D721Med (cell line): ENCODE data around the gene PTK6.
"Not testable (repeated sequence)": the region's sequence is repeated elsewhere in the genome, so short reads cannot be mapped to it uniquely, and the experiment has no call there.

Source experiments
- DNase-seq: peaks from one replicate; pipeline ENCODE4 v3.0.0; 2011; ENCODE audit warnings: low spot score; ENCODE audit not compliant: insufficient read length
- FAIRE-seq: peaks from 2 replicates; lab custom pipeline; 2011; peaks lifted over from hg19 to GRCh38; lab: Jason Lieb, UNC
- TF ChIP-seq, protein P1 (sequence below): IDR thresholded peaks from 2 replicates; pipeline ENCODE4 v1.5.1; 2012; ENCODE audit warnings: mild to moderate bottlenecking, control low read depth; ENCODE audit not compliant: insufficient read depth; ENCODE audit errors: missing control alignments

The PTK6 gene

DNA sequence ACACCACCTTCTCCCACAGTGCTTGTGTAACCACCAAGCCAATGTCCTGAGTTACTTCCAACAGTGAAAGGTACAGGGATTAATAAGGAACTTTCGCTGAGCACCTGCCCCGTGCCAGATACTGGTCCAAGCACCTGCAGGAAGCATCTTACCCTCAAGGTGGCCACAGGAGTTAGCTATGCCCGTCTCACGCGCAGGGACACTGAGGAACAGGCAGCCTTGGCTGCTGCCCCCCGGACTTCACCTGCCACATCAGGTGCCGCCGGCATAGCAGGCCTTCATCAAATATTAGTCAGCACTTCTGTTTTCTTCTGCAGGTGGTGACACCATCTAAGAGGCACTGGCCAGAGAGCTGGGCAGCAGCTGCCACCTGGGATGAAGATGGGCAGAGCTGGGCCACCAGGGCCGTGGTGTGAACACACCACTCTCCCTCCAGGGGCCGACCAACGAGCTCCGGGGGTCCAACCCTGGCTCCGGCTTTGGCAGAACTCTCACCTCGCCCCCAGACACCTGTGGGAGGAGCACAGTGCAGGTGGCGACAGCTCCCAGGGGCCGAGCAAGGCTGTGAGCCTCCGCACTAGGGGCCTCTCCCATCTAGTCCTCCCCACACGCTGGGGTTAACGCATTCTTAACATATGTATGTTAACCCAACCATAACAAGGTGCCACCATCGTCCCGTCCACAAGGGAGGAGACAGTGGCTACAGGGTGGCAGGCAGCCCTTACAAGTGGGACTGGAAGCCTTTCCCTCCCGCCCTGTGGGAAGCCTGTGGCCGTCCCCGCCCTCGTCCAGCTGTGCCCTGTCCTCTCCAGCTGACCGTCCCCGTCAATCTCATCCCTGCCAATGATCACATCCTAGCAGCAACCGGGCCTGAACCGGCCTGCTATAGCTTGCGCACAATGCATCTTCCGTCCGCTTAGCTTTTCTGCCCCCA lies 19.5 kb downstream of the PTK6 start:
- no peak for DNase-seq
- TF ChIP-seq, protein P1, sequence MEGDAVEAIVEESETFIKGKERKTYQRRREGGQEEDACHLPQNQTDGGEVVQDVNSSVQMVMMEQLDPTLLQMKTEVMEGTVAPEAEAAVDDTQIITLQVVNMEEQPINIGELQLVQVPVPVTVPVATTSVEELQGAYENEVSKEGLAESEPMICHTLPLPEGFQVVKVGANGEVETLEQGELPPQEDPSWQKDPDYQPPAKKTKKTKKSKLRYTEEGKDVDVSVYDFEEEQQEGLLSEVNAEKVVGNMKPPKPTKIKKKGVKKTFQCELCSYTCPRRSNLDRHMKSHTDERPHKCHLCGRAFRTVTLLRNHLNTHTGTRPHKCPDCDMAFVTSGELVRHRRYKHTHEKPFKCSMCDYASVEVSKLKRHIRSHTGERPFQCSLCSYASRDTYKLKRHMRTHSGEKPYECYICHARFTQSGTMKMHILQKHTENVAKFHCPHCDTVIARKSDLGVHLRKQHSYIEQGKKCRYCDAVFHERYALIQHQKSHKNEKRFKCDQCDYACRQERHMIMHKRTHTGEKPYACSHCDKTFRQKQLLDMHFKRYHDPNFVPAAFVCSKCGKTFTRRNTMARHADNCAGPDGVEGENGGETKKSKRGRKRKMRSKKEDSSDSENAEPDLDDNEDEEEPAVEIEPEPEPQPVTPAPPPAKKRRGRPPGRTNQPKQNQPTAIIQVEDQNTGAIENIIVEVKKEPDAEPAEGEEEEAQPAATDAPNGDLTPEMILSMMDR: no peak
- no peak for FAIRE-seq

DNA sequence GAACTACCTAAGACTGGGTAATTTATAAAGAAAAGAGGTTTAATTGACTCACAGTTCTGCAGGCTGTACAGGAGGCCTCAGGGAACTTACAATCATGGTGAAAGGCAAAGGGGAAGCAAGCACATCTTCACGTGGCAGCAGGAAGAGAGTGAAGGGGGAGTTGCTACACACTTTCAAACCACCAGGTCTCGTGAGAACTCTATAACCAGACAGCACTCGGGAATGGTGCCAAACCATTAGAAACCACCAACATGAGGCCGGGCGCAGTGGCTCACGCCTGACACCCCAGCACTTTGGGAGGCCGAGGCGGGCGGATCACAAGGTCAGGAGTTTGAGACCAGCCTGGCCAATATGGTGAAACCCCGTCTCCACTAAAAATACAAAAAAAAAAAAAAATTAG lies 22.7 kb downstream of the PTK6 start:
- not testable (repeated sequence) for DNase-seq, FAIRE-seq

DNA sequence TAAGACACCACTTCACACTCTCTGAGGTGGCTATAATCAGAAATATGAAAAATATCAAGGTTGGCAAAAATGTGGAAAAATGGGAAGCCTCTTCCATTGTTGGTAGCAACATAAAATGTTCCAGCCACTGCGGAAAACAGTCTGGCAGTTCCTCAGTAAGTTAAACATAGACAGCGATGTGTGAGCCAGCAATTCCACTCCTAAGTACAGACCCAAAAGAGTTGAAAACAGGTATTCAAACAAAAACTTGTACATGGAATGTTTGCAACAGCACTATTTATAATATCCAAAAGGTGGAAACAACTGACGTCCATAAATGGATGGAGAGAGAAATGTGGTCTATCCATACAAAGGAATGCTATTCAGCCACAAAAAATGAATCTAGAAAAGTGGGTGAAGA lies 24.0 kb downstream of the PTK6 start:
- DNase-seq (no peak), FAIRE-seq (no peak)
- TF ChIP-seq, protein P1: no peak

DNA sequence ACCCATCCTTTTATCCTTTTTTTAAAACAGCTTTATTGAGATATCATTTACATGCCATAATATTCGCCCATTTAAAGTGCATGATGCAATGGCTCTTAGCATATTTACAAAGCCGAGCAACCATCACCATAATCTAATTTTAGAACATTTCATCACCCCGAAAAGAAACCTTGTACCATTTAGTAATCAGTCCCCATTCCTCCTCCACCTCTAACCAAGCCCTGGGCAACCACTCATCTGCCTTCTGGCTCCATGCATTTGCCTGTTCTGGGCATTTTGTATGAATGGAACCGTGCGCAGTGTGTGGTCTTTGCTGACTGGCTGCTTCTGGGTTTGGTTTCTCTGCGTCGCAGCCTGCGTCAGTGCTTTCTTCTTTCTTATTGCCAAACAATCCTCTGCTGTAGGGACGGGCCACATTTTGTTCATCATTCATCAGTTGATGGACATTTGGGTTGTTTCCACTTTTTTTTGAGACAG lies 28.1 kb downstream of the PTK6 start:
- FAIRE-seq: no peak
- DNase-seq: no peak
- TF ChIP-seq, protein P1: no peak

DNA sequence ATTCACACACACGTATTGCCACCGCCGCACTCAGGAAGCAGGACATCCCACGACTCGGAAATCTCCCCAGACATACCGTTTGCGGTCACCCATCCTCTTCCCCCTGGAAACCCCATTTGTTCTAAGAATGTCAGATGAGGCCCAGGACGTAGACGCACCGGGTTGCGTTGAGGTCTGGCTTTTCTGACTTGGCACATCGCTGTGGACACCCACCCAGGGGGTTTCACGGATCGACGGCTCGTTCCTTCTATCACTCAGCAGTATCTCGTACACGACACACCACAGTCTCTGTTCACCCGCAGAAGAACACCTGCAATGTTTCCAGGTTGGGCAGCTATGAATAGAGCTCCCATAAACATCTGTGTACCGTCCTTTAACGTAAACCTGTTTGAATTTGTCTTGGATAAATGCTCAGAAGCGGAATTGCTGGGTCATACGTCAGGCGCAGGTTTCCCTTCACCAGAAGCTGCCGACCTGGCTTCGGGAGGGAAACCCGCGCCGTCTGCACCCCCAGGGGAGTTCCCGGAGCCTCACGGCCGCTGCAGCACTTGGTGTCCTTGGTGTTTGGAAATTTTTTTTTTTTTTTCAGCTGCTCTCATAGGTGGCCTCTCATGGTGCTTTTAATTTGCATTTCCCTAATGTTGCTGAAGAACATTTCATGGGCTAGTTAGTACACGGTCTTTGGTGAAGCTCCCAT lies 29.0 kb downstream of the PTK6 start:
- TF ChIP-seq, protein P1: no peak
- DNase-seq (no peak), FAIRE-seq (no peak)

DNA sequence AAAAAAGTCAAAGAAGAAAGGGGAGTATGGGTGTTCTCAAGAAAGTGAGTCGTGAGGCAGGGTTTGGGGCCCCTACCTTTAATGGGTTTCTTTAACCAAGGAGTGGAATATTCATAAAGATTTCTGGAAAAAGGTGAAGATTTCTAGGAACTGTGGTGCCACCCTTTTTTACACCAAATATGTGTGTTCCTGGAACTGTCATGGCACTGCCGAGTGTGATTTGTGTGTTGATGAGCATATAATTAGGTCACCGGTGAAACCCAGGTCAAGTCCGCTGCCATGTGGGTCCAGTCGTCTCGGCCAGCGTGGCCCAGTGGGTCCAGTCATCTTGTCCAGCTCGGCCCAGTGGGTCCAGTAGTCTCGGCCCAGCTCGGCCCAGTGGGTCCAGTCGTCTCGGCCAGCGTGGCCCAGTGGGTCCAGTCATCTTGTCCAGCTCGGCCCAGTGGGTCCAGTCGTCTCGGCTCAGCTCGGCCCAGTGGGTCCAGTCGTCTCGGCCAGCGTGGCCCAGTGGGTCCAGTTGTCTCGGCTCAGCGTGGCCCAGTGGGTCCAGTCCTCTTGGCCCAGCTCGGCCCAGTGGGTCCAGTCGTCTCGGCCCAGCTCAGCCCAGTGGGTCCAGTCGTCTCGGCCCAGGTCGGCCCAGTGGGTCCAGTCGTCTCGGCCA lies 30.0 kb downstream of the PTK6 start:
- DNase-seq (no peak), FAIRE-seq (no peak)
- TF ChIP-seq, protein P1: no peak

DNA sequence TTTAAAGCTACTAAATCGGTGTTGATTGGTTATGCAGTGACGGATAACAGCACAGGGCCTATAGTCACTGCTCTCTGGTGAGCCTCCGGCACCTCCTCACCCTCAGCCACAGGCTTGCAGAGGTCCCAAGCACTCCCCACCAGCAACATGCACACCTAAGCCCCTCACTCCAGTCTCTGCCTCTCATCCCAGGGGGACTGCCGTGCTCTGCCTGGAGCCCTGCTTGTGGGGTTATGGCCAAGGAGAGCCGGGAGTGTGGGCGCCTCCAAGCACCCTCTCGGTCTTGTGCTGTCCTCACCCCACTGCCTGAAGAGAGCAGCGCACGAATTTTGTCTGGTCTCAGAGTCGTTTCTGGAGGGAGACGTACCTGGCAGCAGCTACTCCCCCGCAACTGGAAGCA lies 31.5 kb downstream of the PTK6 start:
- TF ChIP-seq, protein P1: no peak
- FAIRE-seq (no peak), DNase-seq (no peak)
